Astrocyte (in vitro differentiated cells and primary cell): ENCODE data around the gene KRT79. TPM values are rescaled to one million over a fixed set of nuclear protein-coding genes. Genes with fewer than 3 reads are reported as not detected.

Source experiments
- DNase-seq: peaks from one replicate; pipeline ENCODE4 v3.0.0-alpha.2; 2010; ENCODE audit warnings: low read depth
- FAIRE-seq: peaks from 2 replicates; lab custom pipeline; 2011; peaks lifted over from hg19 to GRCh38; lab: Jason Lieb, UNC
- H2AFZ ChIP-seq: 2 replicates; pipeline ENCODE4 v1.6.0; 2012; ENCODE audit warnings: low read depth, low read length, inconsistent platforms
- H3K27ac ChIP-seq: 2 replicates; pipeline ENCODE4 v1.5.1; 2011; ENCODE audit warnings: low read depth, low read length, inconsistent platforms
- H3K27me3 ChIP-seq: 2 replicates; pipeline ENCODE4 v1.6.0; 2011; ENCODE audit warnings: low read length, inconsistent platforms; ENCODE audit not compliant: insufficient read depth
- H3K36me3 ChIP-seq: 2 replicates; pipeline ENCODE4 v1.5.1; 2011; ENCODE audit warnings: low read length, inconsistent platforms; ENCODE audit not compliant: insufficient read depth
- H3K4me1 ChIP-seq: 2 replicates; pipeline ENCODE4 v1.5.1; 2011; ENCODE audit warnings: low read length, inconsistent platforms; ENCODE audit not compliant: insufficient read depth
- H3K4me2 ChIP-seq: 2 replicates; pipeline ENCODE4 v1.6.0; 2012; ENCODE audit warnings: low read length, inconsistent platforms
- H3K4me3 ChIP-seq: 2 replicates; pipeline ENCODE4 v1.5.1; 2011; ENCODE audit warnings: low read depth, mild to moderate bottlenecking, low read length, inconsistent platforms; ENCODE audit not compliant: insufficient read depth
- H3K79me2 ChIP-seq: 2 replicates; pipeline ENCODE4 v1.6.0; 2012; ENCODE audit warnings: mild to moderate bottlenecking, low read length, inconsistent platforms; ENCODE audit not compliant: insufficient read depth
- H3K9ac ChIP-seq: 2 replicates; pipeline ENCODE4 v1.6.0; 2012; ENCODE audit warnings: mild to moderate bottlenecking, low read length, inconsistent platforms
- H3K9me3 ChIP-seq: 2 replicates; pipeline ENCODE4 v1.5.1; 2012; ENCODE audit warnings: low read depth, mild to moderate bottlenecking, low read length, inconsistent platforms; ENCODE audit not compliant: insufficient read depth
- H4K20me1 ChIP-seq: 2 replicates; pipeline ENCODE4 v1.6.0; 2012; ENCODE audit warnings: low read length, inconsistent platforms; ENCODE audit not compliant: insufficient read depth
- H3K27ac Mint-ChIP-seq: one replicate; pipeline ENCODE4 v1.8.0; 2021; ENCODE audit warnings: mild to moderate bottlenecking, mixed read lengths; ENCODE audit not compliant: unreplicated experiment
- H3K27me3 Mint-ChIP-seq: one replicate; pipeline ENCODE4 v1.8.0; 2021; ENCODE audit warnings: low read depth, mixed read lengths; ENCODE audit not compliant: unreplicated experiment
- H3K36me3 Mint-ChIP-seq: one replicate; pipeline ENCODE4 v1.8.0; 2021; ENCODE audit warnings: low read depth, mixed read lengths; ENCODE audit not compliant: unreplicated experiment
- H3K4me1 Mint-ChIP-seq: one replicate; pipeline ENCODE4 v1.8.0; 2021; ENCODE audit warnings: low read depth, mixed read lengths; ENCODE audit not compliant: unreplicated experiment
- H3K4me3 Mint-ChIP-seq: one replicate; pipeline ENCODE4 v1.8.0; 2021; ENCODE audit warnings: mild to moderate bottlenecking, moderate library complexity, mixed read lengths; ENCODE audit not compliant: unreplicated experiment
- H3K9me3 Mint-ChIP-seq: one replicate; pipeline ENCODE4 v1.8.0; 2021; ENCODE audit warnings: mild to moderate bottlenecking, mixed read lengths; ENCODE audit not compliant: unreplicated experiment
- CTCF ChIP-seq: IDR thresholded peaks from 2 replicates; pipeline ENCODE4 v1.5.1; 2011; ENCODE audit warnings: low read depth, mild to moderate bottlenecking, inconsistent platforms, low read length, moderate library complexity; ENCODE audit not compliant: insufficient read depth
- EZH2 ChIP-seq: IDR thresholded peaks from 2 replicates; pipeline ENCODE4 v1.6.1; 2012; ENCODE audit warnings: mild to moderate bottlenecking, low read length, inconsistent platforms; ENCODE audit not compliant: insufficient read depth
- total RNA-seq: library from RNA; stranded (reverse); gene quantifications from 2 replicates; pipeline ENCODE4 v1.2.1, GENCODE V29; 2021

The KRT79 gene
- total RNA-seq, 1 donor from 2014 or later: 0.50 TPM

GRCh38 chr12:52851787-52852186 lies 17.7 kb upstream of the KRT79 start:
- FAIRE-seq (no peak), DNase-seq (no peak)
- Histone ChIP-seq H3K4me1 (peaks cover 7% of the 10 kb centered on the region), H3K4me2 (no peak overlapping the region), H3K27ac (no peak overlapping the region), H2AFZ (no peak overlapping the region), H4K20me1 (no peaks in the 10 kb centered on the region), H3K79me2 (no peaks in the 10 kb centered on the region), H3K9ac (no peak overlapping the region), H3K36me3 (no peaks in the 10 kb centered on the region), H3K9me3 (no peaks in the 10 kb centered on the region), H3K27me3 (peaks cover 2% of the 10 kb centered on the region), H3K4me3 (no peak overlapping the region)
- peaks cover 7% of the 10 kb centered on the region for H3K9me3 Mint-ChIP-seq
- H3K27ac Mint-ChIP-seq: no peak overlapping the region
- H3K4me1 Mint-ChIP-seq: no peaks in the 10 kb centered on the region
- peaks cover 57% of the 10 kb centered on the region for H3K27me3 Mint-ChIP-seq
- H3K4me3 Mint-ChIP-seq: no peak overlapping the region
- TF ChIP-seq CTCF (no peak), EZH2 (no peak)
- peaks cover 1% of the 10 kb centered on the region for H3K36me3 Mint-ChIP-seq

- H3K4me3 Mint-ChIP-seq: no peak overlapping the region
- H3K36me3 Mint-ChIP-seq: peaks cover 1% of the 10 kb centered on the region
- no peak for FAIRE-seq
Observed at GRCh38 chr12:52850681-52851080, 16.6 kb upstream of the KRT79 start.

More at GRCh38 chr12:52850681-52851080, 16.6 kb upstream of the KRT79 start:
- no peak for DNase-seq
- no peak overlapping the region for H3K27ac Mint-ChIP-seq
- Histone ChIP-seq H3K27me3 (peaks cover 2% of the 10 kb centered on the region), H3K4me3 (no peak overlapping the region), H3K4me2 (no peak overlapping the region), H3K9me3 (no peaks in the 10 kb centered on the region), H3K27ac (no peak overlapping the region), H4K20me1 (no peaks in the 10 kb centered on the region), H3K4me1 (peaks cover 7% of the 10 kb centered on the region), H3K79me2 (no peaks in the 10 kb centered on the region), H2AFZ (no peak overlapping the region), H3K9ac (no peak overlapping the region), H3K36me3 (no peaks in the 10 kb centered on the region)
- H3K27me3 Mint-ChIP-seq: peaks cover 64% of the 10 kb centered on the region
- H3K9me3 Mint-ChIP-seq: peaks cover 7% of the 10 kb centered on the region
- no peaks in the 10 kb centered on the region for H3K4me1 Mint-ChIP-seq
- TF ChIP-seq EZH2: no peak
- TF ChIP-seq CTCF: no peak
